ENCODE results near the gene LIME1. TPM values are rescaled to one million over a fixed set of nuclear protein-coding genes. Genes with fewer than 3 reads are reported as not detected.

The LIME1 gene
- total and polyA plus RNA-seq, 4 donors = 21.2 to 69.0 (median 51.6) TPM

DNA sequence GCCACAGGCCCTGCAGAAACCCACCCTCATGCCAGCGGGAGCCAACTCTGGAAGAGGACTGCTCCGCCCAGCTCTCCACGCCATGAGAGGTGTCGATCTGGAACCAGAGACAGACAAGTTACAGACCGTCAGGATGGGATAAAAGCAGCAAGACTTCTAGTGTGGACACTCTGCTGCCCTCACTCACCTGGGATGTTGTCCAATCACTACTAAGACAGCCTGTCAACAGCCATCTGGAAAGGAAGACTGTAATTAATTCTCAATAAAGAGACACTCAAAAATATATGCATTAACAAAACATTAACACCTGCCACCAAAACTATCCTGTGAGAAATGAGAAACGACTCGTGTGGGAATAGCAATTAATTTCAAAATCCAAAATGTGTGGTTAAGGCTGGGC, 31.4 kb downstream of the LIME1 start:
- no peak for DNase-seq (ENCODE audit: low spot score)
- H3K4me1 ChIP-seq (ENCODE audit: control insufficient read depth in 4 of 4, insufficient read depth in 4 of 4, low read length in 3 of 4) = no peaks in the 10 kb centered on the region
- H3K27ac ChIP-seq (ENCODE audit: low read depth in 1 of 2, low read length in 2 of 2) = no peak overlapping the region
- no peaks in the 10 kb centered on the region for H3K36me3 ChIP-seq (ENCODE audit: control insufficient read depth in 4 of 4, insufficient read depth in 3 of 4, low read depth in 1 of 4, low read length in 3 of 4)
- WGBS = 93% methylated on average over 7 of the region's 7 CpGs
- H3K4me3 ChIP-seq (ENCODE audit: low read depth in 1 of 3, low read length in 3 of 3) = no peak overlapping the region
- H3K27me3 ChIP-seq (ENCODE audit: control insufficient read depth in 4 of 4, insufficient read depth in 4 of 4, low read length in 3 of 4) = no peaks in the 10 kb centered on the region
- H3K9me3 ChIP-seq (ENCODE audit: control insufficient read depth in 4 of 4, low read length in 3 of 4) = no peaks in the 10 kb centered on the region
- TF ChIP-seq, protein P1, sequence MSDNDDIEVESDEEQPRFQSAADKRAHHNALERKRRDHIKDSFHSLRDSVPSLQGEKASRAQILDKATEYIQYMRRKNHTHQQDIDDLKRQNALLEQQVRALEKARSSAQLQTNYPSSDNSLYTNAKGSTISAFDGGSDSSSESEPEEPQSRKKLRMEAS (IDR thresholded peaks at IDR 0.05) = no peak
- TF ChIP-seq, protein P2, sequence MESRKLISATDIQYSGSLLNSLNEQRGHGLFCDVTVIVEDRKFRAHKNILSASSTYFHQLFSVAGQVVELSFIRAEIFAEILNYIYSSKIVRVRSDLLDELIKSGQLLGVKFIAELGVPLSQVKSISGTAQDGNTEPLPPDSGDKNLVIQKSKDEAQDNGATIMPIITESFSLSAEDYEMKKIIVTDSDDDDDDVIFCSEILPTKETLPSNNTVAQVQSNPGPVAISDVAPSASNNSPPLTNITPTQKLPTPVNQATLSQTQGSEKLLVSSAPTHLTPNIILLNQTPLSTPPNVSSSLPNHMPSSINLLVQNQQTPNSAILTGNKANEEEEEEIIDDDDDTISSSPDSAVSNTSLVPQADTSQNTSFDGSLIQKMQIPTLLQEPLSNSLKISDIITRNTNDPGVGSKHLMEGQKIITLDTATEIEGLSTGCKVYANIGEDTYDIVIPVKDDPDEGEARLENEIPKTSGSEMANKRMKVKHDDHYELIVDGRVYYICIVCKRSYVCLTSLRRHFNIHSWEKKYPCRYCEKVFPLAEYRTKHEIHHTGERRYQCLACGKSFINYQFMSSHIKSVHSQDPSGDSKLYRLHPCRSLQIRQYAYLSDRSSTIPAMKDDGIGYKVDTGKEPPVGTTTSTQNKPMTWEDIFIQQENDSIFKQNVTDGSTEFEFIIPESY (IDR thresholded peaks at IDR 0.05) = no peak
- TF ChIP-seq, protein P3, sequence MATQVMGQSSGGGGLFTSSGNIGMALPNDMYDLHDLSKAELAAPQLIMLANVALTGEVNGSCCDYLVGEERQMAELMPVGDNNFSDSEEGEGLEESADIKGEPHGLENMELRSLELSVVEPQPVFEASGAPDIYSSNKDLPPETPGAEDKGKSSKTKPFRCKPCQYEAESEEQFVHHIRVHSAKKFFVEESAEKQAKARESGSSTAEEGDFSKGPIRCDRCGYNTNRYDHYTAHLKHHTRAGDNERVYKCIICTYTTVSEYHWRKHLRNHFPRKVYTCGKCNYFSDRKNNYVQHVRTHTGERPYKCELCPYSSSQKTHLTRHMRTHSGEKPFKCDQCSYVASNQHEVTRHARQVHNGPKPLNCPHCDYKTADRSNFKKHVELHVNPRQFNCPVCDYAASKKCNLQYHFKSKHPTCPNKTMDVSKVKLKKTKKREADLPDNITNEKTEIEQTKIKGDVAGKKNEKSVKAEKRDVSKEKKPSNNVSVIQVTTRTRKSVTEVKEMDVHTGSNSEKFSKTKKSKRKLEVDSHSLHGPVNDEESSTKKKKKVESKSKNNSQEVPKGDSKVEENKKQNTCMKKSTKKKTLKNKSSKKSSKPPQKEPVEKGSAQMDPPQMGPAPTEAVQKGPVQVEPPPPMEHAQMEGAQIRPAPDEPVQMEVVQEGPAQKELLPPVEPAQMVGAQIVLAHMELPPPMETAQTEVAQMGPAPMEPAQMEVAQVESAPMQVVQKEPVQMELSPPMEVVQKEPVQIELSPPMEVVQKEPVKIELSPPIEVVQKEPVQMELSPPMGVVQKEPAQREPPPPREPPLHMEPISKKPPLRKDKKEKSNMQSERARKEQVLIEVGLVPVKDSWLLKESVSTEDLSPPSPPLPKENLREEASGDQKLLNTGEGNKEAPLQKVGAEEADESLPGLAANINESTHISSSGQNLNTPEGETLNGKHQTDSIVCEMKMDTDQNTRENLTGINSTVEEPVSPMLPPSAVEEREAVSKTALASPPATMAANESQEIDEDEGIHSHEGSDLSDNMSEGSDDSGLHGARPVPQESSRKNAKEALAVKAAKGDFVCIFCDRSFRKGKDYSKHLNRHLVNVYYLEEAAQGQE (IDR thresholded peaks at IDR 0.05) = no peak
- no peak for TF ChIP-seq FOXA1 (IDR thresholded peaks at IDR 0.05)
- no peak for TF ChIP-seq FOXA2 (IDR thresholded peaks at IDR 0.05)
- no peak for TF ChIP-seq GABPA (IDR thresholded peaks at IDR 0.05 in 1 of 2, conservative IDR thresholded peaks at IDR 0.05 in 1 of 2)
- TF ChIP-seq, protein P4, sequence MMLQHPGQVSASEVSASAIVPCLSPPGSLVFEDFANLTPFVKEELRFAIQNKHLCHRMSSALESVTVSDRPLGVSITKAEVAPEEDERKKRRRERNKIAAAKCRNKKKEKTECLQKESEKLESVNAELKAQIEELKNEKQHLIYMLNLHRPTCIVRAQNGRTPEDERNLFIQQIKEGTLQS (IDR thresholded peaks at IDR 0.05) = no peak
- TF ChIP-seq, protein P5, sequence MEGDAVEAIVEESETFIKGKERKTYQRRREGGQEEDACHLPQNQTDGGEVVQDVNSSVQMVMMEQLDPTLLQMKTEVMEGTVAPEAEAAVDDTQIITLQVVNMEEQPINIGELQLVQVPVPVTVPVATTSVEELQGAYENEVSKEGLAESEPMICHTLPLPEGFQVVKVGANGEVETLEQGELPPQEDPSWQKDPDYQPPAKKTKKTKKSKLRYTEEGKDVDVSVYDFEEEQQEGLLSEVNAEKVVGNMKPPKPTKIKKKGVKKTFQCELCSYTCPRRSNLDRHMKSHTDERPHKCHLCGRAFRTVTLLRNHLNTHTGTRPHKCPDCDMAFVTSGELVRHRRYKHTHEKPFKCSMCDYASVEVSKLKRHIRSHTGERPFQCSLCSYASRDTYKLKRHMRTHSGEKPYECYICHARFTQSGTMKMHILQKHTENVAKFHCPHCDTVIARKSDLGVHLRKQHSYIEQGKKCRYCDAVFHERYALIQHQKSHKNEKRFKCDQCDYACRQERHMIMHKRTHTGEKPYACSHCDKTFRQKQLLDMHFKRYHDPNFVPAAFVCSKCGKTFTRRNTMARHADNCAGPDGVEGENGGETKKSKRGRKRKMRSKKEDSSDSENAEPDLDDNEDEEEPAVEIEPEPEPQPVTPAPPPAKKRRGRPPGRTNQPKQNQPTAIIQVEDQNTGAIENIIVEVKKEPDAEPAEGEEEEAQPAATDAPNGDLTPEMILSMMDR (IDR thresholded peaks at IDR 0.05; ENCODE audit: low read depth, low read length, missing input control) = no peak
- TF ChIP-seq TAF1 (conservative IDR thresholded peaks at IDR 0.05) = no peak
- TF ChIP-seq HNF4A (conservative IDR thresholded peaks at IDR 0.05) = no peak
- no peak for TF ChIP-seq HNF4G (IDR thresholded peaks at IDR 0.05)
- no peak for TF ChIP-seq EGR1 (IDR thresholded peaks at IDR 0.05; ENCODE audit: low read depth in 2 of 2)
- H3K9ac ChIP-seq (ENCODE audit: low read depth in 1 of 2, low read length in 2 of 2) = no peak overlapping the region

DNA sequence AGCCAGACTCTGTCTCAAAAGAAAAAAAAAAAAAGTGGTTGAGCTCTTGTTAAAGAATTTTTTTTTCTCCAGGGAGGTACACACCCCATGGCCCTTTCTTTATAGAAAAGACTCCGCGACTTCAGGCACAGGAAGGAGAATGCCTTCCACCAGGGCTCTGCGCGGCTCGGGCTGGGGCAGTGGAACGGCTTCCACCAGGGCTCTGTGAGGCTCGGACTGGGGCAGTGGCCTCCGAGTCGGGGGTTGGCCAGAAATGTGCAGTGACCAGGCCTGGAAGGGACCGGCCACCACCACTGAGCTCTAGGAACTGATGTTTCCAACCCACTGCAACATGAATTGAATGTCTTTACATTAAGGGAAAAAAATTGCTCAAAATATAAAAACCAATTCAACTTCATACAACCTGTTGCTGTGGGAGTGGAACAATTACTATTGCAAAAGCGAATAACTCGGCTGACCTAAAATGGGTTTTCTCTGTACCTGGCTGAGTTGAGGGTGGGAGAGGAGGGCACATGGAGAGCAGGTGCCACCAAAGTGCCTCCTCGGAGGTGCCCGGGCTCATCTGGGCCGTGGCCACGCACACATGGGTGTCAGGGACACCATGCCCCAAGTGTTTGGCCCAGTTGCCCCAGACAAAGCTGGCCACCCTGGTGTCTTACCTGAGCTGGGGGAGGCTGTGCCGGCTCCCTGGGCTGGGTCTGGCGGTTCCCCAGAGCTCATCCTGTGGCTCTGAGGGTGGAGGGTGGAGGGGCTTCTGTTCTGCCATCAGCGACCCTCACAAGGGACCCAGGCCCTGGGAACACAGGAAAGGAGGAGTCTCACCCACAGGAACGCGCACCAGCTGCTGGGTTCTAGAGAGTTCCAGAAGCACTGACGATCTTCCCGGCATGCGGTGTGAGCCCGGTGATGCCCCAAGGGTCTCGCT, 32.4 kb downstream of the LIME1 start:
- Histone ChIP-seq H3K27me3 (ENCODE audit: control insufficient read depth in 4 of 4, insufficient read depth in 4 of 4, low read length in 3 of 4) (no peaks in the 10 kb centered on the region), H3K9me3 (ENCODE audit: control insufficient read depth in 4 of 4, low read length in 3 of 4) (no peaks in the 10 kb centered on the region), H3K4me3 (ENCODE audit: low read depth in 1 of 3, low read length in 3 of 3) (no peak overlapping the region), H3K27ac (ENCODE audit: low read depth in 1 of 2, low read length in 2 of 2) (no peak overlapping the region), H3K4me1 (ENCODE audit: control insufficient read depth in 4 of 4, insufficient read depth in 4 of 4, low read length in 3 of 4) (no peaks in the 10 kb centered on the region), H3K36me3 (ENCODE audit: control insufficient read depth in 4 of 4, insufficient read depth in 3 of 4, low read depth in 1 of 4, low read length in 3 of 4) (no peaks in the 10 kb centered on the region), H3K9ac (ENCODE audit: low read depth in 1 of 2, low read length in 2 of 2) (no peak overlapping the region)
- no peak for TF ChIP-seq SP1 (IDR thresholded peaks at IDR 0.05)
- no peak for TF ChIP-seq TAF1 (conservative IDR thresholded peaks at IDR 0.05)
- TF ChIP-seq FOXA2 (IDR thresholded peaks at IDR 0.05) = no peak
- no peak for TF ChIP-seq NR2F2 (IDR thresholded peaks at IDR 0.05)
- TF ChIP-seq YY1 (IDR thresholded peaks at IDR 0.05) = no peak
- TF ChIP-seq, protein P4 (IDR thresholded peaks at IDR 0.05) = no peak
- TF ChIP-seq HNF4G (IDR thresholded peaks at IDR 0.05) = no peak
- no peak for DNase-seq (ENCODE audit: low spot score)
- 93% methylated on average over 26 of the region's 26 CpGs for WGBS

All from liver (tissue), 9 donors.